HepG2 (cell line): ENCODE measurements around the gene DUS1L. TPM values are rescaled to one million over a fixed set of nuclear protein-coding genes. Genes with fewer than 3 reads are reported as not detected.

Experiments
- ATF5 ChIP-seq: sonication (generic); formaldehyde crosslinking; IDR thresholded peaks from 2 replicates; pipeline ENCODE4 v1.4.0; 2020; ENCODE audit warnings: mild to moderate bottlenecking, low read depth, missing genetic modification reagents
- CSRNP2 ChIP-seq: sonication (generic); formaldehyde crosslinking; conservative IDR thresholded peaks from 2 replicates; pipeline ENCODE4 v1.8.0; 2022; ENCODE audit warnings: low read depth, missing genetic modification reagents
- DNMT3B ChIP-seq: conservative IDR thresholded peaks from 2 replicates; pipeline ENCODE4 v1.6.1; 2016; ENCODE audit warnings: missing biosample characterization, control low read depth
- HINFP ChIP-seq: sonication (generic); formaldehyde crosslinking; IDR thresholded peaks from 2 replicates; pipeline ENCODE4 v1.4.0; 2020; ENCODE audit warnings: low read depth, mild to moderate bottlenecking, missing genetic modification reagents
- HMGXB3 ChIP-seq: sonication (generic); formaldehyde crosslinking; IDR thresholded peaks from 2 replicates; pipeline ENCODE4 v1.4.0; 2020; ENCODE audit warnings: missing genetic modification reagents, borderline replicate concordance
- MED1 ChIP-seq: sonication (generic); formaldehyde crosslinking; IDR thresholded peaks from 2 replicates; pipeline ENCODE4 v1.4.0; 2020; ENCODE audit warnings: missing genetic modification reagents
- PHF20 ChIP-seq: sonication (generic); formaldehyde crosslinking; IDR thresholded peaks from 2 replicates; pipeline ENCODE4 v1.5.0; 2020; ENCODE audit warnings: mild to moderate bottlenecking, missing genetic modification reagents
- SIX4 ChIP-seq: sonication (generic); formaldehyde crosslinking; IDR thresholded peaks from 2 replicates; pipeline ENCODE4 v1.4.0; 2020; ENCODE audit warnings: missing genetic modification reagents
- SP2 ChIP-seq: sonication (generic); formaldehyde crosslinking; IDR thresholded peaks from 2 replicates; pipeline ENCODE4 v1.5.1; 2020; ENCODE audit warnings: mild to moderate bottlenecking, missing genetic modification reagents
- TBX2 ChIP-seq: sonication (generic); formaldehyde crosslinking; IDR thresholded peaks from 2 replicates; pipeline ENCODE4 v1.5.0; 2020; ENCODE audit warnings: missing genetic modification reagents, mild to moderate bottlenecking, borderline replicate concordance
- U2AF1 ChIP-seq: fragments of 200-400 bp; formaldehyde crosslinking; optimal IDR thresholded peaks from 2 replicates; pipeline ENCODE3; 2017; ENCODE audit warnings: mild to moderate bottlenecking, low read depth, low read length
- ZNF17 ChIP-seq: sonication (generic); formaldehyde crosslinking; IDR thresholded peaks from 2 replicates; pipeline ENCODE4 v1.5.0; 2020; ENCODE audit warnings: mild to moderate bottlenecking, missing genetic modification reagents
- ZNF431 ChIP-seq: sonication (generic); formaldehyde crosslinking; IDR thresholded peaks from 2 replicates; pipeline ENCODE4 v1.9.0; 2022; ENCODE audit warnings: missing genetic modification reagents, low read depth, mild to moderate bottlenecking, borderline replicate concordance
- ZNF44 ChIP-seq: sonication (generic); formaldehyde crosslinking; IDR thresholded peaks from 2 replicates; pipeline ENCODE4 v1.5.1; 2020; ENCODE audit warnings: mild to moderate bottlenecking, missing genetic modification reagents
- ZNF639 ChIP-seq: conservative IDR thresholded peaks from 2 replicates; pipeline ENCODE4 v1.6.1; 2018; ENCODE audit warnings: missing genetic modification reagents
- ZNF766 ChIP-seq: sonication (generic); formaldehyde crosslinking; IDR thresholded peaks from 2 replicates; pipeline ENCODE4 v1.5.0; 2020; ENCODE audit warnings: missing genetic modification reagents, borderline replicate concordance
- ZNF788 ChIP-seq: sonication (generic); formaldehyde crosslinking; IDR thresholded peaks from 2 replicates; pipeline ENCODE4 v1.5.0; 2020; ENCODE audit warnings: mild to moderate bottlenecking, missing genetic modification reagents, borderline replicate concordance
- polyA plus RNA-seq, 8 experiments: library from polyadenylated mRNA; depleted of rRNA in 3 of 8; stranded (reverse) in 7 of 8; unstranded in 1 of 8; fragments of >200 nt; fragmentation: Illumina TruSeq in 4 of 8; extraction: Trizol in 4 of 8; gene quantifications; 2 replicates each; pipeline versions ENCODE4 v1.2.1 to v1.2.3, GENCODE V29; 2011 to 2016; ENCODE audit warnings: low read depth in 4 of 8, missing spikeins in 1 of 8, mixed read lengths in 1 of 8; ENCODE audit not compliant: insufficient read depth in 1 of 8
- total RNA-seq, 5 experiments: library from RNA; depleted of rRNA; stranded (reverse); fragments of >200 nt; fragmentation: Illumina TruSeq; extraction: Trizol; gene quantifications; 2 replicates each; pipeline ENCODE4 v1.2.3, GENCODE V29; 2016; ENCODE audit warnings: low read depth in 1 of 5

Gene DUS1L
- total and polyA plus RNA-seq, 2 of the 13 experiments (the other 11 are each of a cell fraction or from before 2014, with no cell fraction given), result 81.0 to 109 TPM

- TF ChIP-seq MED1 (CRISPR knock-in tag) (peak; percentile 40), HMGXB3 (CRISPR knock-in tag) (no peak; the same call in 1 of the 2 replicates), ATF5 (0 out of 2 replicates have a peak, but pooled peaks have one; percentile 81), ZNF44 (CRISPR knock-in tag) (peak; percentile 41; the same call in 1 of the 2 replicates), ZNF788 (0 out of 2 replicates have a peak, but pooled peaks have one; percentile 30), DNMT3B (CRISPR knock-in tag) (0 out of 2 replicates have a peak, but pooled peaks have one; percentile 14), SIX4 (no peak), ZNF766 (CRISPR knock-in tag) (peak; percentile 27; the same call in 1 of the 2 replicates), SP2 (CRISPR knock-in tag) (no peak), HINFP (peak; percentile 61; the same call in 1 of the 2 replicates), ZNF17 (CRISPR knock-in tag) (no peak), TBX2 (CRISPR knock-in tag) (peak; percentile 41; the same call in 1 of the 2 replicates), U2AF1 (no peak), PHF20 (CRISPR knock-in tag) (no peak), CSRNP2 (CRISPR knock-in tag) (no peak), ZNF431 (CRISPR knock-in tag) (0 out of 2 replicates have a peak, but pooled peaks have one; percentile 52), ZNF639 (CRISPR knock-in tag) (no peak; the same call in none of the 2 replicates)
Observed at GRCh38 chr17:82022310-82022980, 43.2 kb downstream of the DUS1L start, which contains the start of gene CENPX (continued).
